ENCODE results near the gene MRPL51. TPM values are rescaled to one million over a fixed set of nuclear protein-coding genes. Genes with fewer than 3 reads are reported as not detected.
"Not testable (repeated sequence)": the region's sequence is repeated elsewhere in the genome, so short reads cannot be mapped to it uniquely, and the experiment has no call there.

The MRPL51 gene
- total and polyA plus RNA-seq, 2 donors (not counting 3 experiments of a cell fraction or from before 2014, with no cell fraction given), result 147 to 273 TPM

- Histone ChIP-seq H3K27ac (ENCODE audit: insufficient read depth, low read depth, low read length) (no peak overlapping the region), H3K36me3 (ENCODE audit: control insufficient read depth in 2 of 2, extremely low read depth in 1 of 2, insufficient read depth in 2 of 2, low read length in 2 of 2) (no peaks in the 10 kb centered on the region), H3K9ac (replicated peaks; ENCODE audit: extremely low read depth, insufficient read depth, low read length) (no peak overlapping the region), H2AFZ (ENCODE audit: low read depth, low read length) (no peak overlapping the region), H3K9me1 (replicated peaks; ENCODE audit: control insufficient read depth, extremely low read depth, insufficient read depth, low read length) (no peaks in the 10 kb centered on the region), H4K20me1 (replicated peaks; ENCODE audit: control insufficient read depth, extremely low read depth, insufficient read depth, low read length) (no peaks in the 10 kb centered on the region), H3K9me3 (replicated peaks; ENCODE audit: control insufficient read depth, insufficient read depth, low read length) (no peaks in the 10 kb centered on the region), H3K4me3 (replicated peaks in 1 of 3; ENCODE audit: insufficient read depth in 1 of 3, low read depth in 1 of 3, low read length in 3 of 3) (no peak overlapping the region), H3K79me2 (ENCODE audit: control insufficient read depth, insufficient read depth, low read length) (no peaks in the 10 kb centered on the region), H3K4me1 (ENCODE audit: control insufficient read depth, extremely low read depth, insufficient read depth, low read length) (no peaks in the 10 kb centered on the region), H3K4me2 (ENCODE audit: insufficient read depth, low read length) (no peak overlapping the region), H3K27me3 (ENCODE audit: control insufficient read depth in 2 of 2, insufficient read depth in 2 of 2, low read length in 2 of 2) (peaks cover 1 to 5% of the 10 kb centered on the region in 2 experiments)
- no TSS peak for BruUV-seq (replicated peaks)
- CTCF ChIA-PET, result no interaction called here
- TF ChIP-seq CTCF (IDR thresholded peaks at IDR 0.05; ENCODE audit: extremely low read depth in 1 of 2, insufficient read depth in 1 of 2, low read depth in 1 of 2, low read length in 2 of 2) (no peak), MYC (IDR thresholded peaks at IDR 0.05; ENCODE audit: low read depth, low read length) (no peak), GATA2 (IDR thresholded peaks at IDR 0.05; ENCODE audit: insufficient read depth, insufficient read length, low read depth, low read length) (no peak), POLR2AphosphoS5 (IDR thresholded peaks at IDR 0.05; ENCODE audit: insufficient read depth, low read depth, low read length) (no peak), JUN (IDR thresholded peaks at IDR 0.05; ENCODE audit: borderline replicate concordance, insufficient read depth, insufficient read length, low read depth) (no peak)
- TF ChIP-seq, protein P1, sequence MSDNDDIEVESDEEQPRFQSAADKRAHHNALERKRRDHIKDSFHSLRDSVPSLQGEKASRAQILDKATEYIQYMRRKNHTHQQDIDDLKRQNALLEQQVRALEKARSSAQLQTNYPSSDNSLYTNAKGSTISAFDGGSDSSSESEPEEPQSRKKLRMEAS (IDR thresholded peaks at IDR 0.05; ENCODE audit: insufficient read depth, insufficient read length), result no peak
- no peak for DNase-seq (ENCODE audit: low read depth, low spot score)
- POLR2A ChIA-PET, result no interaction called here
- intact Hi-C loops (cut with micrococcal nuclease), result no loop called here
- no peak for FAIRE-seq
- dilution Hi-C loops (cut with MboI; ENCODE audit: extremely low pct_ligation_motif_present, low sequenced_read_pairs), result no loop called here
Measured at GRCh38 chr12:6478416-6478815, 14.6 kb downstream of the MRPL51 start.

DNA sequence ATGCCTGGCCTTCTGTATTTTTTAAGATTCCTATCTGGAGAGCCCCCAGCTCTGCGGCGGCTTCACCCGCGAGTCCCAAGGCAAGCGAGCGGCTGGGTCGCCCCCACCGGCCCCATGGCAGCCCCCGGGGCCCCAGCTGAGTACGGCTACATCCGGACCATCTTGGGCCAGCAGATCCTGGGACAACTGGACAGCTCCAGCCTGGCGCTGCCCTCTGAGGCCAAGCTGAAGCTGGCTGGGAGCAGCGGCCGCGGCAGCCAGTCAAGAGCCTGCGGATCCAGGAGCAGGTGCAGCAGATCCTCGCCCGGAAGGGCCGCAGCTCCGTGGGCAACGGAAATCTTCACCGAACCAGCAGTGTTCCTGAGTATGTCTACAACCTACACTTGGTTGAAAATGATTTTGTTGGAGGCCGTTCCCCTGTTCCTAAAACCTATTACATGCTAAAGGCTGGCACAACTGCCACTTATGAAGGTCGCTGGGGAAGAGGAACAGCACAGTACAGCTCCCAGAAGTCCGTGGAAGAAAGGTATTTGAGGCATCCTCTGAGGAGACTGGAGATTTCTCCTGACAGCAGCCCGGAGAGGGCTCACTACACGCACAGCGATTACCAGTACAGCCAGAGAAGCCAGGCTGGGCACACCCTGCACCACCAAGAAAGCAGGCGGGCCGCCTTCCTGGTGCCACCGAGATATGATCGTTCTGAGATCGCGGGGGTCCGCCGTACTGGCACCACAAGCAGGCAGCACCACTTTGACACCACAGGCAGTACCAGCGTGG lies 15.3 kb downstream of the MRPL51 start:
- BruUV-seq (replicated peaks); FAIRE-seq; DNase-seq (ENCODE audit: low read depth, low spot score); intact Hi-C loops (cut with micrococcal nuclease); H3K36me3 ChIP-seq (ENCODE audit: control insufficient read depth in 2 of 2, extremely low read depth in 1 of 2, insufficient read depth in 2 of 2, low read length in 2 of 2); H3K79me2 ChIP-seq (ENCODE audit: control insufficient read depth, insufficient read depth, low read length); H3K4me3 ChIP-seq (replicated peaks in 1 of 3; ENCODE audit: insufficient read depth in 1 of 3, low read depth in 1 of 3, low read length in 3 of 3); H3K4me2 ChIP-seq (ENCODE audit: insufficient read depth, low read length); H3K9ac ChIP-seq (replicated peaks; ENCODE audit: extremely low read depth, insufficient read depth, low read length); POLR2A ChIA-PET; H3K9me3 ChIP-seq (replicated peaks; ENCODE audit: control insufficient read depth, insufficient read depth, low read length); dilution Hi-C loops (cut with MboI; ENCODE audit: extremely low pct_ligation_motif_present, low sequenced_read_pairs); H3K9me1 ChIP-seq (replicated peaks; ENCODE audit: control insufficient read depth, extremely low read depth, insufficient read depth, low read length); H4K20me1 ChIP-seq (replicated peaks; ENCODE audit: control insufficient read depth, extremely low read depth, insufficient read depth, low read length); CTCF ChIA-PET; H3K4me1 ChIP-seq (ENCODE audit: control insufficient read depth, extremely low read depth, insufficient read depth, low read length); H3K27me3 ChIP-seq (ENCODE audit: control insufficient read depth in 2 of 2, insufficient read depth in 2 of 2, low read length in 2 of 2); H2AFZ ChIP-seq (ENCODE audit: low read depth, low read length); H3K27ac ChIP-seq (ENCODE audit: insufficient read depth, low read depth, low read length): not testable (repeated sequence)

Data from endothelial cell of umbilical vein (primary cell).